Tibial artery (tissue), 4 donors: ENCODE measurements around the gene KLKB1.

ENCODE experiments used
- DNase-seq, 2 donors: peaks; one replicate each; pipeline ENCODE4 v3.0.0-alpha.2; 2019
- H3K27ac ChIP-seq, 2 donors: fragments of 200-600 bp; sonication (generic) in 1 of 2; 1 replicate in 1 of 2; 2 replicates in 1 of 2; pipeline ENCODE4 v1.5.1; 2018 to 2019; ENCODE audit warnings: mild to moderate bottlenecking in 1 of 2
- H3K27me3 ChIP-seq, 2 donors: fragments of 200-600 bp; sonication (generic) in 1 of 2; one replicate each; pipeline versions ENCODE4 v1.5.1 to v1.6.0; 2016 to 2019
- H3K36me3 ChIP-seq, 3 donors: fragments of 200-600 bp; sonication (generic) in 2 of 3; one replicate each; pipeline ENCODE4 v1.5.1; 2016 to 2019; ENCODE audit warnings: mild to moderate bottlenecking in 2 of 3
- H3K4me1 ChIP-seq, 4 donors: fragments of 200-600 bp; sonication (generic) in 2 of 4; 1 replicate in 3 of 4; 2 replicates in 1 of 4; pipeline ENCODE4 v1.5.1; 2016 to 2019
- H3K4me3 ChIP-seq, 2 donors: fragments of 200-600 bp; sonication (generic) in 1 of 2; 1 replicate in 1 of 2; 2 replicates in 1 of 2; pipeline ENCODE4 v1.5.1; 2018 to 2019; ENCODE audit warnings: mild to moderate bottlenecking in 2 of 2
- H3K9me3 ChIP-seq, 3 donors: fragments of 200-600 bp; sonication (generic) in 1 of 3; one replicate each; pipeline ENCODE4 v1.5.1; 2016 to 2019
- intact Hi-C: fragments of 100-400 bp; cut with DNase I; formaldehyde crosslinking; loops from one replicate; pipeline ENCODE4 v1.15.0; 2023; ENCODE audit warnings: low total_unique reads
- TF ChIP-seq, protein P1 (sequence below), 2 experiments: fragments of 200-600 bp in 1 of 2; fragments of 450-650 bp in 1 of 2; IDR thresholded peaks; one replicate each; pipeline ENCODE4 v1.5.1; 2017 to 2019; ENCODE audit warnings: antibody characterized with exemption in 2 of 2, mild to moderate bottlenecking in 1 of 2, moderate library complexity in 1 of 2

KLKB1 gene

DNA sequence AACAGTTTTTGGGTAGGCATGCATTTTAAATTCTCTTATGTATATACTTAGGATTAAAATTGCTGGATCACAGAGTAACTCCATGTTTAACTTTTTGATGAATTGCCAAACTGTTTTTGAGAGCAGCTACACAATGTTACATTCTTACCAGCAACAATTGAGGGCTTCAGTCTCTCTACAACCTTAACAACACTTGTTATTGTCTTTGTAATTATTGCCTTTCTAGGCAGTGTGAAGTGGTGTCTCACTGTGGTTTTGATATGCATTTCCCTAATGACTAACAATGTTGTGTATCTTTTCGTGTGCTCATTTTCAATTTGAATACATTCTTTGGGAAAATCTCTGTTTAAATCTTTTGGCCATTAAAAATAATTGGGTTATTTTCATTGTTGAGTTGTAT is 21.3 kb downstream of the KLKB1 start:
- H3K36me3 ChIP-seq, result peaks cover 0 to 16% (median 0%) of the 10 kb centered on the region in 3 donors
- H3K9me3 ChIP-seq, result no peaks in the 10 kb centered on the region
- H3K4me1 ChIP-seq, result no peaks in the 10 kb centered on the region
- no peak overlapping the region for H3K27ac ChIP-seq
- H3K27me3 ChIP-seq, result no peaks in the 10 kb centered on the region
- H3K4me3 ChIP-seq, result no peak overlapping the region
- intact Hi-C loops, result loop anchor here (10.0 kb wide), 1 partner anchor 1664 kb away; no protein-coding TSS in a partner anchor
- no peak for DNase-seq
- TF ChIP-seq, protein P1, sequence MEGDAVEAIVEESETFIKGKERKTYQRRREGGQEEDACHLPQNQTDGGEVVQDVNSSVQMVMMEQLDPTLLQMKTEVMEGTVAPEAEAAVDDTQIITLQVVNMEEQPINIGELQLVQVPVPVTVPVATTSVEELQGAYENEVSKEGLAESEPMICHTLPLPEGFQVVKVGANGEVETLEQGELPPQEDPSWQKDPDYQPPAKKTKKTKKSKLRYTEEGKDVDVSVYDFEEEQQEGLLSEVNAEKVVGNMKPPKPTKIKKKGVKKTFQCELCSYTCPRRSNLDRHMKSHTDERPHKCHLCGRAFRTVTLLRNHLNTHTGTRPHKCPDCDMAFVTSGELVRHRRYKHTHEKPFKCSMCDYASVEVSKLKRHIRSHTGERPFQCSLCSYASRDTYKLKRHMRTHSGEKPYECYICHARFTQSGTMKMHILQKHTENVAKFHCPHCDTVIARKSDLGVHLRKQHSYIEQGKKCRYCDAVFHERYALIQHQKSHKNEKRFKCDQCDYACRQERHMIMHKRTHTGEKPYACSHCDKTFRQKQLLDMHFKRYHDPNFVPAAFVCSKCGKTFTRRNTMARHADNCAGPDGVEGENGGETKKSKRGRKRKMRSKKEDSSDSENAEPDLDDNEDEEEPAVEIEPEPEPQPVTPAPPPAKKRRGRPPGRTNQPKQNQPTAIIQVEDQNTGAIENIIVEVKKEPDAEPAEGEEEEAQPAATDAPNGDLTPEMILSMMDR (IDR thresholded peaks at IDR 0.05), result no peak

DNA sequence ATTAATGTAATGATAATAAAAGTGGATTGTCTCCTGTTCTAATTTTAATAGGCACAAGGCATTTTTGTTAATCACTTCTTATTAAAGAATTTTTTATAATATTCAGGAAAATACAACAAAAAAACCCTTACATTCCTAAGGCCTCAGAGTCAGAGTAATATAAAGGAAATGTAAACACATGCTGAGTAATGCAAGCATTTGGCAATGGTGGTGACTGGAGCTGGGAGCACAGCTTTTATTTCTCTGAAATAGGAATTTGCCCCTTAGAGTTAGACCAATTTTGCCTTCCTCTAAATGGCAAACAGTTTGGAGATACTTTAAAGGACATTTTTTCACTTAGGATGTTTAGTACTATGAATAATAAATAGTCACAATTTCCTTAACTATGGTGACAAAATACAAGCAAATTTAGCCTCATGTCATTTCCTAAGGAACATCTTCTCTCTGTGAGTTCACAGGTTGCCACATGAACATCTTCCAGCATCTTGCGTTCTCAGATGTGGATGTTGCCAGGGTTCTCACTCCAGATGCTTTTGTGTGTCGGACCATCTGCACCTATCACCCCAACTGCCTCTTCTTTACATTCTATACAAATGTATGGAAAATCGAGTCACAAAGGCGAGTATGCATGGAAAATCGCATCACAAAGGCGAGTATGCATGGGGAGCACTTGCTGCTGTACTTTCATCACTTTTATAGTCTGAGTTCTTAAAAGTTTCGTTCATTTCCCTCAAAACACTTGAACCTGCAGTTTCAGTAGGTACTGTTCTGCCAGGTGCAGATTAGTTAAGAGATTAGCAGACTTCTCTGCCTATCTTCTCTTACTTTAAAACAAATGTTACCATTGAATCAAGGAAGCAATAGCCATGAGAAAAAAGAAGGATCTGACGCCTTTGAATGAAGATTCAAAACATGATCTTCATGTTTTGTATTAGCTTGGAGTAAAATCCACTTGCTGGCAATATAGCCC is 22.8 kb downstream of the KLKB1 start:
- intact Hi-C loops, result loop anchor here (10.0 kb wide), 1 partner anchor 1665 kb away; no protein-coding TSS in a partner anchor
- DNase-seq, result no peak
- Histone ChIP-seq H3K27ac (no peak overlapping the region), H3K4me1 (no peaks in the 10 kb centered on the region), H3K9me3 (no peaks in the 10 kb centered on the region), H3K36me3 (peaks cover 0 to 16% (median 0%) of the 10 kb centered on the region in 3 donors), H3K27me3 (no peaks in the 10 kb centered on the region), H3K4me3 (no peak overlapping the region)
- TF ChIP-seq, protein P1 (IDR thresholded peaks at IDR 0.05), result no peak

DNA sequence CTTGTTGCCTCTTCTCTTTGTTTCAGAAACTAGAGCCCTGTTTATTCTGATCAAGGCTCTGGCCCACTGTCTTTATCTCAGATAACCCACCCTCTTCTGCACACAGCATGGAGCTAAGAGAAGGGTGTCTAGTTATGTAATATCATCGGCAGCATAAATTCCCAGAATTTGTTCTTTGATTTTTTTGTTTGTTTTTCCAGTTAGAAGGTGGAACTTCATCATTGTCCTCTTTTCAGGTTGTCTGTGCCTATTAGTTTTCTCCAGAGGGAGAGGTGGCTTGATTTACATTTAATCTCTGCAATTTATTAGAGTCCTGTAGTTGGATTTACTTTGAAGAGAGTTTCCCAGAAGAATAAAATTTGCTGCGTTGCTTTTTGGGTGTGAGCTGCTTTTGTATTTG is 23.5 kb downstream of the KLKB1 start:
- intact Hi-C loops, result no loop called here
- no peaks in the 10 kb centered on the region for H3K4me1 ChIP-seq
- no peak for DNase-seq
- peaks cover 0 to 16% (median 0%) of the 10 kb centered on the region in 3 donors for H3K36me3 ChIP-seq
- no peaks in the 10 kb centered on the region for H3K27me3 ChIP-seq
- TF ChIP-seq, protein P1 (IDR thresholded peaks at IDR 0.05), result no peak
- no peak overlapping the region for H3K27ac ChIP-seq
- no peaks in the 10 kb centered on the region for H3K9me3 ChIP-seq
- H3K4me3 ChIP-seq, result no peak overlapping the region

DNA sequence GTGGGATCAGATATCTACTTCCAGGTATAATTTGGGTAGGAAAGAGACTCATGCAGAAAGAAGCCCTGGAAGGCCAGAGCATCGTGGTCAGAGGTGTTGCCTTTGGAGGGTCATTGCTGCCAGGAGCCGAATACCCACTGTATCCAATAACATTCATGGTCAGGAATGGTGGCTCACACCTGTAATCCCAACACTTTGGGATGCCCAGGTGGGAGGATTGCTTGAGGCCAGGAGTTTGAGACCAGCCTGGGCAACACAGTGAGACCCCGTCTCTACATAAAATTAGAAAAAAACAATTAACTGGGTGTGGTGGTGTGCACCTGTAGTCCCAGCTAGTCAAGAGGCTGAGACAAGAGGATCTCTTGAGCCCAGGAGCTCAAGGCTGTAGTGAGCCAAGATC is 27.8 kb downstream of the KLKB1 start:
- Histone ChIP-seq H3K27ac (no peak overlapping the region), H3K4me3 (no peak overlapping the region), H3K4me1 (no peaks in the 10 kb centered on the region), H3K36me3 (peaks cover 0 to 35% (median 5%) of the 10 kb centered on the region in 3 donors), H3K27me3 (no peaks in the 10 kb centered on the region), H3K9me3 (no peaks in the 10 kb centered on the region)
- intact Hi-C loops, result no loop called here
- TF ChIP-seq, protein P1 (IDR thresholded peaks at IDR 0.05), result no peak
- no peak for DNase-seq

DNA sequence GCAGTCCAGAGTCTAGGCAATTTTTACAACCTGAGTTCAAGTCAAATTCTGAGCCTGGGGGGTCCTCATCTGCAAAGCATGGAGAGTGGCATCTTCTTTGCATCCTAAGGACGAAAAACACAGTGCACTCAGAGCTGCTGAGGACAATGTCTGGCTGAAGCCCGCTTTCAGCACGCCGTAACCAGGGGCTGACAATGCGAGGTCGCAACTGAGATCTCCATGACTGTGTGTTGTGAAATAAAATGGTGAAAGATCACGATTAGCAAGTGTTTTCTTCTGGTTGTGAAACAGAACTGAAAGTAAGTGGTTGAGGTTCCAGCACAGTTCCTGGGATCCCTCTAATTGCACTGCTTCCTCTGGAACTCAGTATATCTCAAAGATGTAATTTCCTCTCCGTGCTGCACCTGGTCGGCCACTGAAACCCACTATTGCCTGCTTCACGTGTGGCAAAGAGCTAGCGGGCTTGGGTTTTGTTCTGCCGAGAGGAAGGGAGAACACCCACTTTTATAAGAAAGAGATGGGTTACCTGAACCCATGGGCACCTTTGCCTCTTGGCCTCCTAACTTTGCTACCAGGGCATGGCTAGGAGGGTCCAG is 31.0 kb downstream of the KLKB1 start:
- H3K27ac ChIP-seq, result no peak overlapping the region
- TF ChIP-seq, protein P1 (IDR thresholded peaks at IDR 0.05), result no peak
- peaks cover 0 to 18% (median 5%) of the 10 kb centered on the region in 3 donors for H3K36me3 ChIP-seq
- no peak for DNase-seq
- intact Hi-C loops, result no loop called here
- H3K9me3 ChIP-seq, result no peaks in the 10 kb centered on the region
- H3K27me3 ChIP-seq, result no peaks in the 10 kb centered on the region
- no peak overlapping the region for H3K4me3 ChIP-seq
- no peaks in the 10 kb centered on the region for H3K4me1 ChIP-seq
